NCI-H1105 treated with DMSO at 0.1 percent for 48 hours (cell line): ENCODE data around the gene KRT3.
"Not testable (repeated sequence)": the region's sequence is repeated elsewhere in the genome, so short reads cannot be mapped to it uniquely, and the experiment has no call there.

Source experiments
- DNase-seq: peaks from one replicate; lab custom pipeline; 2025; lab: John Stamatoyannopoulos, UW

KRT3 gene

GRCh38 chr12:52781399-52782082 is 14.4 kb downstream of the KRT3 start:
- DNase-seq, result no peak

- DNase-seq, result no peak
These were observed 16.0 kb downstream of the KRT3 start for GRCh38 chr12:52779914-52780313.

GRCh38 chr12:52778833-52779232 is 17.1 kb downstream of the KRT3 start:
- DNase-seq, result no peak

GRCh38 chr12:52777566-52777965 is 18.4 kb downstream of the KRT3 start:
- no peak for DNase-seq

GRCh38 chr12:52776913-52777395 is 19.0 kb downstream of the KRT3 start, which contains the start of gene KRT76:
Gene KRT76, minus strand, starts transcription at chr12:52777345. Its CDS starts 54 bp downstream, at chr12:52777291.
- no peak for DNase-seq

- DNase-seq, result no peak
These were observed 19.5 kb downstream of the KRT3 start for GRCh38 chr12:52776435-52776834.

- DNase-seq, result no peak
These were observed 21.2 kb downstream of the KRT3 start for GRCh38 chr12:52774629-52775250.

GRCh38 chr12:52772772-52773171 is 23.1 kb downstream of the KRT3 start:
- DNase-seq, result no peak

GRCh38 chr12:52772188-52772587 is 23.7 kb downstream of the KRT3 start:
- no peak for DNase-seq

GRCh38 chr12:52771505-52771904 is 24.4 kb downstream of the KRT3 start:
- no peak for DNase-seq

- no peak for DNase-seq
These were observed 24.8 kb downstream of the KRT3 start for GRCh38 chr12:52771088-52771487.

GRCh38 chr12:52769946-52770345 is 26.0 kb downstream of the KRT3 start:
- DNase-seq, result no peak

GRCh38 chr12:52769354-52769753 is 26.6 kb downstream of the KRT3 start:
- no peak for DNase-seq

GRCh38 chr12:52768479-52769200 is 27.3 kb downstream of the KRT3 start:
- DNase-seq, result no peak

GRCh38 chr12:52767427-52767826 is 28.5 kb downstream of the KRT3 start:
- no peak for DNase-seq

- no peak for DNase-seq
These were observed 28.9 kb downstream of the KRT3 start for GRCh38 chr12:52767020-52767379.

- DNase-seq, result no peak
These were observed 29.4 kb downstream of the KRT3 start for GRCh38 chr12:52766351-52767019.

GRCh38 chr12:52765702-52766101 is 30.2 kb downstream of the KRT3 start:
- no peak for DNase-seq

GRCh38 chr12:52763991-52764390 is 31.9 kb downstream of the KRT3 start:
- no peak for DNase-seq

GRCh38 chr12:52763036-52763659 is 32.8 kb downstream of the KRT3 start:
- DNase-seq, result no peak

- DNase-seq, result no peak
These were observed 34.1 kb downstream of the KRT3 start for GRCh38 chr12:52761802-52762201.

- DNase-seq, result not testable (repeated sequence)
These were observed 34.7 kb downstream of the KRT3 start for GRCh38 chr12:52761218-52761617.
